Cerebellar nuclear complex (tissue), 1 donor: Measurements from ENCODE around the gene IMMP1L.
A peak's percentile ranks its signal among the peaks of the same experiment; 100 is the strongest.

Experiments
- DNase-seq, 2 experiments: peaks; one replicate each; lab custom pipeline; 2025; lab: John Stamatoyannopoulos, UW

The IMMP1L gene

DNA sequence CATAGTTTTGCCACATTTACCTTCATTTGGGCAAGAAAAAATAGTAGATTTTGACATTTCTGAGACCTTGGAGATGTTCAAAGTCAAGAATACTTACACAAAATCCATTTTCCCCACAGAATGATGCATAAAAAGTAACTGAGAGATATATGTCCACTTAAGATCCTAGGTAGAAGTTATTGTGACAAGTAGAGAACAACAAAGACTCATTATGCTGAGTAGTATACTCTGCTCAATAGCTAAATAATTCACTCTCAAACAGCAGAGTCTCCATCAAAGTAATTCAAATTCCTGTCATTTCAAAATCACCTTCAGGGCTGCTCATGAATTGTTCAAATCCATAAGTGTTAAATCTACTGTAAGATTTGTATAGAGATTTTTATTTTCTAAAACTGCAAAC is 35.3 kb downstream of the IMMP1L start:
- no peak for DNase-seq

DNA sequence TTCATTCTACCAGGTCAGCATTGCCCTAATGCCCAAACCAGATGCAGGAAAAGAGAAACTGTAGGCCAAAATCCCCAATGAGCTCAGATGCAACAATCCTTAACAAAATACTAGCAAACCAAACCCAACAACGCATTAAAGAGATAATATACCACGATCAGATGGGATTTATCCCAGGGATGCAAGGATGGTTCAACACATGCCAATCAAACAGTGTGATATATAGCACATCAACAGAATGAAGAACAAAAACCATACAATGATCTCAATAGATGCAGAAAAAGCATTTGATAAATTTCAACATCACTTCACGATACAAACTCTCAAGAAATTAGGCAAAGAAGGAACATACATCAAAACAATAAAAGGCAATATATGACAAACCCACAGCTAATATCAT is 45.0 kb downstream of the IMMP1L start:
- no peak for DNase-seq

DNA sequence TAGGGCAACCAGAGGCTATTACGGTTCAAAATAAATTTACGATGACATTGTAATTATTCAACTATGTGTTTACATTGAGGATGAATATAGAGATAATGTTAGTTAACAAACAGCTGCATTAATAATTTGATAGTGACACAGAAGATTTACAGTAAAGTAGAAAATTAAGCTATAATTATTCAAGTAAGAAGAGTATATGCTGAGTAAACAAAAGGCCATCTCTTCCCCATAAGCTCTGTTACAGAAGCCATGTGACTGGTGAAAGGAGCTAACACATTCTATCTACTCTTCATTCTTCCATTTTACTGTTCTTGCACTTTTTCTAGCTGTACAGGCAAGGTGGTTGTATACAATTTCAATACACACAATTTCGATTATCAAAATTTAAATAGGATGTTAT is 54.2 kb downstream of the IMMP1L start:
- no peak for DNase-seq

DNA sequence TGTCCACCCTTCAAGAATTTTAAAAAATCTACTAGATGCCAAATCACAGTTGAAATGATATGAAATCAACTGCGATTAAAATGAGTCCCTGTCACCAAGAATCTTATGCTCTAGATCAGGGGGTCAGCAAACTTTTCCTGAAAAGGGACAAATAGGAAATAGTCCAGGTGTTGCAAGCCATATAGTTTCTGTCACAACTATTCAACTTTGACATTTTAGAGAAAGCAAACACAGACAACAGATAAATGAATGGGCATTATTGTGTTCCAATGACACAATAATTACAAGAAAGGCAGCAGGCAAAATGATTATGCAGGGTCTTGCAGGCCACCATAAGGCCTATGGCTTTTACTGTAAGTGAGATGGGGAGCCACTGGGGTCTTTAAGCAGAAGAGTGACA is 58.6 kb downstream of the IMMP1L start:
- DNase-seq = no peak

DNA sequence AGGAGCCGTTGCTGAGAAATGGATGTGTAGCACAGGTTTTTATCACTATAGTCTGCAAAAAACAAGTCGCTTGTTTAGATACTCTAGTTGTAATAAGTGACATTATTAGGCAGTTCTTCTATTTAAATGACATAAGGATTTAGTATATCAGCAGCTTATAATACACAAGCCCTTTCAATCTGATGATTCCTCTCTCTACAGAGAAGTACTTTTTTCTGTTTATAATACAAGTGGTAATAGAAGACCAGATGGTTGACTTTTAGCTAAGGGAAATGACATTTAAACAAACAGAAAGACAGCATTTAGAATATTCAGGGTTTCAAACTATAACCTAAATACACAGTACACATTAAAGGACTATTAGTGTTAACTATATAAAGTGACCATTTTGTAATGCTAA is 60.4 kb downstream of the IMMP1L start:
- no peak for DNase-seq

DNA sequence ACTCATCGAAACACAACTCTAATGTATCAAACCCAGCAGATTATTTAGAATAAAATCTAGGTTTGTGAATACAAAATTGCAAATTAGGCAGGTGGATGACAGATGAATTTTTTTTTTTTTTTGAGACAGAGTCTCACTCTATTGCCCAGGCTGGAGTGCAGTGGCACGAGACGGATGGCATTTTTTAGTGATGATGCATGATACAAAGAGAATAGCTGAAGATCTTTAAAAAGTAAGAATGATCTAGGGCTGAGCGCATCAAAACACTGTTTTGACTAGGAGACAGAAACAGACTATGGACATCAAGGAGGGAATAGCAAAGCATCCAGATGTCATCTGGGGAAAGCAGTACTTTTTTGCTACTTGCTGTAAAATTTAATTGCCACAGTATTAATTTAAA is 63.8 kb downstream of the IMMP1L start:
- DNase-seq = no peak

DNA sequence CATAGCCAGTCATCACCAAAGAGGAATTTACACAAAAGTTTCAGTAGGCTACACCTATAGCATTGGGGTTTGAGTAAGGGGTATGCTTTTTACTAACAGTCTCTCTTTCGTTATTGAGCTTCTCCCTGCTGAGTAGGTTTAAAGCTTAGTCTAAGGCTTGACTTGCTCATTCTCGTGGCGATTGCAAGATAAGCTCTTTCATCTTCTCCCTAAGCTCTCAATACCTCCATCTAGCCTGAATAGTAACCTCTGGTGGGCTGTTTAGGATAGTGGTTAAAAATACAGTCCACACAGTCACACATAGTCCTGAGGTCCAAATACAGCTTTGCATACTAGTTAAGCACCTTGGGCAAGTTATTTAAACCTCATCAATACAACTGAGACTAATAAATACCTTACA is 65.6 kb downstream of the IMMP1L start:
- no peak for DNase-seq

DNA sequence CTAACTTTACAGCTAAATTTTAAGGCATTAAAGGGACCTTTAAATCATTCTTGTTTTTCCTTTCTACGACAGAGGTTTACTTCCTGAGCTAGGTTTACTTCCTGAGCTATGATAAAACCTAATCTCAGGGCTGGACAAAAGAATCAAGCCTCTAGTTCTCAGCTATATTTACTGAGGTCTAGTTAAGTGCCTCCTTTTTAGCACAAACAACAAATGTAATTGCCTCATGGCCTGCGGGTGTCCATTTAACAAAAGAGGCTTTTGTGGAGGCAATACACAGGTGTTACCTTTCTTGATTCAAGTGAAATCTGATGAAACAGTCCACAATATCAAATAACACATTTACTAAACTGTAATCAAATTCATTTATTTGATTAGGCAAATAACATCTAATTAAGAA is 67.3 kb downstream of the IMMP1L start:
- DNase-seq = no peak

DNA sequence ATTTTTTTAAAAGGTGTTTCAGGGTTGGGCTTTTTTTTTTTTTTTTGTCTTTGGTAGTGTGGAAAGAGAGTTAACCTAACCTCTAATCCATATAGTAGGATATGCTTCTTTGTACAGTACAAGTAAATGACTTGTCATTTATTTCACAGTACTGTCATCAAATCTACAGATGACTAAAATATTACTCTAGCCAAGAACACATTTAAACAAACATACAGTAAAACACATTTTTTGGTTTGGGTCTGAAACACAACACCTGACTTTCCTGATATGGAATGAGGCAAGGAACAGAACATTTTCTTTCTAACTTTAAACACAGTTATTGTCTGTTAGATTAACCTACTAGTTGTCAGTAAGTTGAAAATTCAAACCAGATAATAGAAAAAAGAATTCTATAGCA is 68.1 kb downstream of the IMMP1L start:
- DNase-seq = no peak

DNA sequence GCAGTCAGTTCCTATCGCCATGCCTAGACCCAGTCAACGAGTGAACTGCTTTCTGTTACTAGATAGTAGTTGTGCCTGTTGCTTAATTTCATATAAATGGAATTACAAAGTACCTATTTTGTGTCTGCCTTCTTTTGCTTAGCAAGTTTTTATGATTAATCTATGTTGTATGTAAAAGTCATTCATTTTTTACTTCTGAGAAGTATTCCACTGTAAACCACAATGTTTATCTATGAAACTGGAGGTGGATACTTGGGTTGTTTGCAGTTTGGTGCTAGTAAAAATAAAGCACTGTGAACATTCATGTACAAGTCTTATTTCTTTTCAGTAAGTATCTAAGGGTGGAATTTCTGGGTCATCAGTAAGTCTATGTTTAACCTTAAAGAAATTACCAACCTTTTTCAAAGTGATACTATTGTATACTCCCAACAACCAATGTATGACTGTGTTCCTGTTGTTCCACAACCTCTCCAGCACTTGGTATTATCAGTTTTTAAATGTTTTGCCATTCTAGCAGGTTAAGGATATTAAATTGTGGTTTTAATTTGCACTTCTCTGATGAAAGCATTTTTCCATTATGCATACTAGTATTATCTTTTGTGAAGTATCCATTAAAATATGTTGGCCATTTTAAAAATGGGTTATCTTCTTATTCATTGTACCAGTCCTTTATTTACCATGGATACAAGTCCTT is 71.5 kb downstream of the IMMP1L start:
- no peak for DNase-seq

DNA sequence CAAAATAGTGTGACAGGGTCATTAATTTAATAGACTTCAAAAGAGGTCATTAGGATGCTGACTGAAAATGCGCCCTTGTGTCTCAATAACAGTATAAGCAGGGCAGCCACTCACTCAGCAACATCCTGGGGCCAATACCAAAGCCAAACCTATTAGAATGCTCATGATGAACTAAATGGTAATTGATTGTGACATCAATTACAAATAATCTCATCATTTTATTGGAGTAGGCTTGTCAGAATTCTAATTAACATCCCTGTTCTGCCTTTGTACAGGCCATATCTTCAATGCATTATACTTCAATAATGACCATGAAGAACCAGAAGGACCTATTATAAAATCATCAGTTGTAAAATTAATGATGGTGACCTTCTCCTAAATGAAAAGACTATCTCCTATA is 75.6 kb downstream of the IMMP1L start:
- DNase-seq = no peak

DNA sequence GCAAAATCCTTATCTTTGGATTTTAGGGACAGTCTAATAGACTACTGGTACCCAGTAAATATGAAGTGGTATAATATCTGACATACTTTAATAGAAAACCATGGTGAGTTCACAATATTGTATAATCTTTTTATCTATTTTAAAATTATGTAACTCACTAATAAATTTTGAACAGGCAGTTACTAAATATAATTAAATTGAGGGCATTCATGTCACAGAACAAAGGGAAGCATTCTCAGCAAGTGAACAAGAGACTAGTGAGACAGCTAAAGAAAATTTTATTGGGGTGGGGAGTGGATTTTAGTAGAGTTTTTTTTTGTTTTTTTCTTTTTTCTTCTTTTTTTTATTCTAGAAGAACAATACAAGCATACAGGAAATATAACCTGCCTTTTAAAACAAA is 84.8 kb downstream of the IMMP1L start:
- no peak for DNase-seq

DNA sequence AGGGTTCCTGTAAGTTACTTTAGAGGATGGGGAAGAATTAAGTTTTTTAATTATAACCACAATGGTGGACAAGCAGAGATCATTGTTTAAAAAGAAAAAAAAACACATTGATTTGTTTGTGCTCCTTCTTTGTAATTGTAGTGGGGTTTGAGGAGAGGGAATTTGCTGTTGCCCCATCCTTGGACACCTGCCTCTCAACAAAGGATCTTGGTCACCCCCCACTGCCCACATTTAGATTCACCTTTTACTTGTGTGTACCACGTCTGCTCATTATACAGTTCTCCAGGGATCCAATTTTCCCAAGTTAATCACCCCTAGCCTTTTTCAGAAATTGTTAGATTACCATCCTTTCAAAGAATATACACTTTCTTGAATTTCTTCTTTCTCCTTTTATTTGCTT is 86.7 kb downstream of the IMMP1L start:
- no peak for DNase-seq

DNA sequence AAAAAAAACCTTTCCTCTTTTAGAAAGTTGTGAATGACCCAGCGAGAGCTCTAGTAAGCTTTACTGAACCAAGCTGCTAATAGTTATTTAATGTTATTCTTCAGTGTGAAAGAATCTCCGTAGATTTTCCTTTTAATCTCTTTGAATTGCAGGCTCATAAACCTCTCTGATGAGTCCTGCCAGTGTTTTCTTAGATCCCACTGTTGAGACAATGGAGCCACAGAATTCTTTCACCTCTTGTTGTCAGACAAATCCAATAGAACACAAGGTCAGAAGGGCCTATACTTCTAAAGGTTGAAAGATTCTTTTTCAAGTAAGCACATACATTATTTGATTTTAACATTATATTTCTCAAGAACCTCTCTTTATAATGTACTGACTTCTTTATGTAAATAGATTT is 87.6 kb downstream of the IMMP1L start:
- DNase-seq = no peak

DNA sequence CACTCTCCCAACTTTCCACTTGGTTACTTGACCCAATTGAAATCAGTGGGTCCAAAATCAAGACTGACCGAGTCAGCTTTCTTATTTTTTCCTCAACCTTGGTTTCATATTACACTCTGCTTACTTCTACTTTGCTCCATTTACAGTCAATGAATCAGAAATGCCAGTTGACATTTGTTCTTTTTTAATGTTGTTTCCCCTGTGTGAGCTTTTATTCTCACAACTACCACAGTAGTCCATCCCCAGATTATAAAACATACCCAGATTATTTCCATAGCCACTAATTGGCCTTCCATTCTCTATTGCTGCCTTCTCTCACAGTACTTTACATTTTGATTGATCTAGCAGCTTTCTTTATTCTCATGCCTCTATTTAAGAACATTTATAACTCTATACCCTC is 89.8 kb downstream of the IMMP1L start:
- no peak for DNase-seq

DNA sequence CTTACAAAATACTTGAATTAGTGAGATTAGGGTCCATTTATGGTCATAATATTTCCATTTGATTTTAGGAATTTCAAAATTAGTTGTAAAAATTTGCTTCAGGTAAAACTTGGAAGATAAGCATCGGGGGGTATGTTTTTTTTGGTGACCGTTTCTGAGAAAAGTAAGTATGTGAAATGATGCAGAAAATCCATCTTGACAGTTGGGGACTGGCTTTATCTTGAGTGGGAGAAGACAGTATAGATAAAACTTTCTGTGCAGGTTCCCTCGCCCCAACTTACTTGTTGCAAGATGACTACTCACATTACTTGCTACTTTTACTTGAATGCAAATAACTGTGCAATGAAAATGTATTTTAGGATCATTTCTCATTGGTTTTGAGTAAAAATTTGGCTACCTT is 90.3 kb downstream of the IMMP1L start:
- DNase-seq = no peak

DNA sequence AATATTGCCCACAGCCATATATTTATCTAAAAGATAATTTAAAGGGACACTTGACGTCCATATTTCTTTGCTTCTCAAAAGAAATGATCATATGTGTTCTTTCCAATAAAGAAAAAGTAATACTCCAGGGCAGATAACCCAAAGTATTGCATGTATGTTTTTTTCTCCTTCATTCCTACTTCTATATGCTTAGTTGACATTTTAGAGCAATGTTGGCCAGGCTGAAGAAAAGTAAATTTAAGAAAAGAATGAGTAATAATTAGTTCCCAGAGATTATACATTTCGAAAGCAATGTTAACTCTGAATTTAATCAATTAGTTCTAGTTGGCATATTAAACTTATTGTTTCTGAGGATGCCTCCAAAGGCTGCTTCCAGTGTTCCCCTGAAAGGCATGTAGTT is 91.6 kb downstream of the IMMP1L start:
- no peak for DNase-seq

DNA sequence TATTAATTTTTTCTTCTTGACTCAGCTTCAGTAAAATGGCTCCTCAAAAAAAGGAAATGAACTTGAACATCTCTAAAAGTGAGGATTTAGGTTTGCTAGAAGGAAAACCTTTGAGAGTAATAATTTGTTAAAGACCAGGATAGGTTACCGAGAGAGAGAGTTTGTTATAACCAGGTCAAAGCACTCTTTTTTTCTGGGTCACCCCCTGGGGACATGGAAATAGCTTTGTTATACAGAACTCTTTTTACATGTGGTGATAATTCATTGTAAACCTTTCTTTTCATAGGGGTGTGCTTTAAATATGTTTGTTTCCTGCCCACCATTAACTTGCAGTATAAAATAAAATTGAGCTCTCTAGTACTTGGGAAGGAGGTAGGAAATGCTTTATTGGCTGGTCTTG is 92.1 kb downstream of the IMMP1L start:
- no peak for DNase-seq

DNA sequence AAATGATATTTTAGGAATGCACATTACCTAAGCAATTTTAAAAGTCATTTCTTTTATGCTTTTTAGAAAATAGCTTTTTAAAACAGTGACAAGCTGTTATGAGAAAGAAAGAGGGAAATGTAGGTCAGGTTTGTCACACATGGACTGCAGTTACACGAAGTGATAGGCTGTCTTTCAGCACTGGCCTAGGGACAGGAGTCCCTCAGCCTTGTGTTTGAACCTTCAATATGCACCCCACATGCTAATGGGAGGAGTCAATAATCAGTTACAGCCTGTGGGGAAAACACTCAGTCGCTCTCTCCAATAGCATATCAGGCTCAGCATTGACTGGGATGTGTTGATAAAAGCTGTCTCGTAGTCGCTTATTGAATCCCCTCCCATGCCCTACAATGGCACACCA is 94.0 kb downstream of the IMMP1L start:
- DNase-seq = no peak

DNA sequence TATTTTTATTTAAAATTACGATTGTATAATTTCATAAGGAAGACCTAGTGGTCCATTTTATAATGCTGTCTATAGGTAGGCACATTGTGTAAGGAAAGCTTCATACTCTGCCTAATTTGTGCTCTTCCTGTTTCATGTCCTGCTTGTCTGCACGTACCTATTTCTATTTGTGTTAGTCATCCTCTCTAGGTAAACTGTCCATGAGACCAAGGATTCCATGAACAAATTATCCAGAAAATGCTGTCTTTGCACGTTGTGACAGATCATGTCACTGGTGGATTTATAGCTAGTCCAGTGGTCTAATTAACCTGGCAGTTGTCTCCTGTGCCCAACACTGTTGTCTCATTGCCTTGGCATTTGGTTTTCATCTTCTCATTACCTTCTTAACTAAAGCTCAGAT is 95.1 kb downstream of the IMMP1L start:
- no peak for DNase-seq

DNA sequence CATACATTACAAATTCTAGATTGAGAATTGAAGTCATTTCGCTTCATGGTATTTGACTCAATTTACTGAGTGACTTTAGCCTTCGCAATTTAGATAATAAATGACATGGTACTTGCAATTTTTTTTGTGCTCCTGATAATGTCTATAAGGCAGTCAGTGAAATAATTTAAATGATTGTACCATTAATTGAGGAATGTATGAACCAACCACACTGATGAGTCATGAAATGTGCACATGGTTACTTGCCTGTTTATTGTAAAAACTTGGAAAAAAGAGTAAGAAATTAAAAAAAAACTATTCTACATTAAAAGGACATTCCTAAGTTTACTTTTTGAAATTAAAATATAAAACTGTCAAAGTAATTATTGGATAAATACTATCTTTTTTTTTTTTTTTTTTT is 96.5 kb downstream of the IMMP1L start:
- no peak for DNase-seq

DNA sequence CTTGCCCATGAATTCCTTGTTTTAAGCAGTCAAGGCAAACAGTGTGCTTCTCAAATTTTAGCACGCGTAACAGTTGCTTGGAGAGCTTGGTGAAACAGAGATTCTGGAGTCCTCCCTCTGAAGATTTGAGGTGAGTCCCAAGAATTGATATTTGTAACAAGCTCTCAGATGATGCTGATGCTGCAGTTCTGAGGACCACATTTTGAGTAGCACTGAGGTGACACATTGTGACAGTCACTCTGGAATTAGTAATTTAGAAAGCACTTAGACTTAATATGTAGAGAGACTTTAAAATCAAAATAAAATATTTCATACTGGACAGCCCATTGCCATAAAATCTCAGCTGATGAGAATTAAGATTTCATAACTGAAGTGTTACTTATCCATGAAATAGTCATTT is 101.2 kb downstream of the IMMP1L start:
- DNase-seq = no peak

DNA sequence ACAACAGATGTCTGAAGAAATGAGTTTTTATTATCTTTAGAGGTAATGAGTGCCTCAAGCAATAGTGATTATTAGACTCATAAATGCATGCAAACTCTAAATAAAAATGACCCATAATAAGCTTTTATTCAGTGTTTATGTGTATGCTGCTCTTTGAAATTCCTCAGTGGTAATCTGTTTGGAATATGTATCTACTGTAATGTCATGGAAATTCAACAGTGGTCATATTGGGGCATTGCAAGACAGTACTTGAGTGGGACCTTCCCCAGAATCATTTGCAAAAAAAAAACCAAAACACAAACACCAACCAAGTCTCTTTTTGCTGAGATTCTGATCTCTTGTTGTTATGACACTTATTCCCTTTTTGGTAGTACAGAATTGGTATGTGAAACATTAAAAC is 104.8 kb downstream of the IMMP1L start:
- DNase-seq = no peak

DNA sequence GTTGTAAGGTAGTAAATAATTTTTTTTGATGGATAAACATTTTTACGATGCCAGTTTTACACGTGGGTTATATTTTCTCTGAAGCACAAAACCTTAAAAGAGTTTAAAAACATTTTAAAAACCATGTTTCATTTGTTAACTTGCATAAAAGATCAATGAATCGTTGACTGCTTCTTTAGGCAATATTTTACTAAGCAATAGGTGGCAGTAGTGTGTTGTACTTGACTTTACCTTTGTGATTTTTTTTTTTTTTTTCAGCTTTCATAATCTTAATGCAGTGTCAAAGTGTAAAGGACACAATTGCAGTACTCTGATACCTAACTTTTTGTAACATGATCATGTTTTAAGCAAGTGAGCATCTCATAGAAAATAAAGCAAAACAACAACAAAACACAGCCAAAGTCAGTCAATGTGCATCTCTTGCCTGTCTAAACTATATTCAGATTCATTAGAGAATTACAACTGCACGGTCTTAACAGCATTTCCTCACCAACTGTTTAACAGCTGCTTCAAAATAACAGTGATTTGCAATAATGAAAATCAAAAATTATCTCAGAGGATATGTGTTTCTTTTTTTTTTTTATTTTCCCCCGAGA is 112.1 kb downstream of the IMMP1L start:
- DNase-seq = peak in 1 of 2 experiments; percentile 13
